ENCODE results near the gene NUBPL.

Gene NUBPL

GRCh38 chr14:31716208-31716607 lies 155.0 kb downstream of the NUBPL start:
- no peaks in the 10 kb centered on the region for H3K36me3 ChIP-seq (ENCODE audit: control insufficient read depth in 1 of 2, insufficient read depth in 2 of 2, low read length in 2 of 2)
- no peak overlapping the region for H3K4me3 ChIP-seq (ENCODE audit: low read depth in 1 of 2, low read length in 2 of 2)
- H3K4me1 ChIP-seq (ENCODE audit: control insufficient read depth in 1 of 2, insufficient read depth in 2 of 2, low read length in 2 of 2): no peaks in the 10 kb centered on the region
- H3K9me3 ChIP-seq (ENCODE audit: control insufficient read depth in 1 of 2, low read length in 2 of 2): no peaks in the 10 kb centered on the region
- H3K9ac ChIP-seq (ENCODE audit: low read depth in 1 of 2, low read length in 2 of 2): no peak overlapping the region
- no peaks in the 10 kb centered on the region for H3K27me3 ChIP-seq (ENCODE audit: control insufficient read depth in 1 of 2, insufficient read depth in 2 of 2, low read length in 2 of 2)
- no peak overlapping the region for H3K27ac ChIP-seq (ENCODE audit: low read depth, low read length)

GRCh38 chr14:31717294-31718085 lies 156.3 kb downstream of the NUBPL start:
- H3K27ac ChIP-seq (ENCODE audit: low read depth, low read length): no peak overlapping the region
- no peak overlapping the region for H3K9ac ChIP-seq (ENCODE audit: low read depth in 1 of 2, low read length in 2 of 2)
- no peaks in the 10 kb centered on the region for H3K36me3 ChIP-seq (ENCODE audit: control insufficient read depth in 1 of 2, insufficient read depth in 2 of 2, low read length in 2 of 2)
- H3K4me1 ChIP-seq (ENCODE audit: control insufficient read depth in 1 of 2, insufficient read depth in 2 of 2, low read length in 2 of 2): no peaks in the 10 kb centered on the region
- H3K27me3 ChIP-seq (ENCODE audit: control insufficient read depth in 1 of 2, insufficient read depth in 2 of 2, low read length in 2 of 2): no peaks in the 10 kb centered on the region
- H3K4me3 ChIP-seq (ENCODE audit: low read depth in 1 of 2, low read length in 2 of 2): no peak overlapping the region
- H3K9me3 ChIP-seq (ENCODE audit: control insufficient read depth in 1 of 2, low read length in 2 of 2): no peaks in the 10 kb centered on the region

GRCh38 chr14:31718585-31718984 lies 157.4 kb downstream of the NUBPL start:
- H3K9ac ChIP-seq (ENCODE audit: low read depth in 1 of 2, low read length in 2 of 2): no peak overlapping the region
- H3K27me3 ChIP-seq (ENCODE audit: control insufficient read depth in 1 of 2, insufficient read depth in 2 of 2, low read length in 2 of 2): no peaks in the 10 kb centered on the region
- no peak overlapping the region for H3K27ac ChIP-seq (ENCODE audit: low read depth, low read length)
- no peaks in the 10 kb centered on the region for H3K9me3 ChIP-seq (ENCODE audit: control insufficient read depth in 1 of 2, low read length in 2 of 2)
- H3K4me1 ChIP-seq (ENCODE audit: control insufficient read depth in 1 of 2, insufficient read depth in 2 of 2, low read length in 2 of 2): no peaks in the 10 kb centered on the region
- H3K36me3 ChIP-seq (ENCODE audit: control insufficient read depth in 1 of 2, insufficient read depth in 2 of 2, low read length in 2 of 2): no peaks in the 10 kb centered on the region
- H3K4me3 ChIP-seq (ENCODE audit: low read depth in 1 of 2, low read length in 2 of 2): no peak overlapping the region

GRCh38 chr14:31718985-31719384 lies 157.8 kb downstream of the NUBPL start:
- H3K9ac ChIP-seq (ENCODE audit: low read depth in 1 of 2, low read length in 2 of 2): no peak overlapping the region
- H3K27me3 ChIP-seq (ENCODE audit: control insufficient read depth in 1 of 2, insufficient read depth in 2 of 2, low read length in 2 of 2): no peaks in the 10 kb centered on the region
- H3K4me1 ChIP-seq (ENCODE audit: control insufficient read depth in 1 of 2, insufficient read depth in 2 of 2, low read length in 2 of 2): no peaks in the 10 kb centered on the region
- H3K36me3 ChIP-seq (ENCODE audit: control insufficient read depth in 1 of 2, insufficient read depth in 2 of 2, low read length in 2 of 2): no peaks in the 10 kb centered on the region
- no peak overlapping the region for H3K4me3 ChIP-seq (ENCODE audit: low read depth in 1 of 2, low read length in 2 of 2)
- no peaks in the 10 kb centered on the region for H3K9me3 ChIP-seq (ENCODE audit: control insufficient read depth in 1 of 2, low read length in 2 of 2)
- no peak overlapping the region for H3K27ac ChIP-seq (ENCODE audit: low read depth, low read length)

- no peak overlapping the region for H3K9ac ChIP-seq (ENCODE audit: low read depth in 1 of 2, low read length in 2 of 2)
- no peak overlapping the region for H3K4me3 ChIP-seq (ENCODE audit: low read depth in 1 of 2, low read length in 2 of 2)
- H3K27me3 ChIP-seq (ENCODE audit: control insufficient read depth in 1 of 2, insufficient read depth in 2 of 2, low read length in 2 of 2): no peaks in the 10 kb centered on the region
- no peak overlapping the region for H3K27ac ChIP-seq (ENCODE audit: low read depth, low read length)
- H3K9me3 ChIP-seq (ENCODE audit: control insufficient read depth in 1 of 2, low read length in 2 of 2): peaks cover 2 to 4% of the 10 kb centered on the region in 2 donors
- H3K36me3 ChIP-seq (ENCODE audit: control insufficient read depth in 1 of 2, insufficient read depth in 2 of 2, low read length in 2 of 2): no peaks in the 10 kb centered on the region
- H3K4me1 ChIP-seq (ENCODE audit: control insufficient read depth in 1 of 2, insufficient read depth in 2 of 2, low read length in 2 of 2): no peaks in the 10 kb centered on the region
Measured at GRCh38 chr14:31726337-31726736, 165.1 kb downstream of the NUBPL start.

GRCh38 chr14:31727797-31728196 lies 166.6 kb downstream of the NUBPL start:
- H3K27ac ChIP-seq (ENCODE audit: low read depth, low read length): no peak overlapping the region
- no peak overlapping the region for H3K9ac ChIP-seq (ENCODE audit: low read depth in 1 of 2, low read length in 2 of 2)
- H3K36me3 ChIP-seq (ENCODE audit: control insufficient read depth in 1 of 2, insufficient read depth in 2 of 2, low read length in 2 of 2): no peaks in the 10 kb centered on the region
- no peaks in the 10 kb centered on the region for H3K4me1 ChIP-seq (ENCODE audit: control insufficient read depth in 1 of 2, insufficient read depth in 2 of 2, low read length in 2 of 2)
- H3K4me3 ChIP-seq (ENCODE audit: low read depth in 1 of 2, low read length in 2 of 2): no peak overlapping the region
- no peaks in the 10 kb centered on the region for H3K27me3 ChIP-seq (ENCODE audit: control insufficient read depth in 1 of 2, insufficient read depth in 2 of 2, low read length in 2 of 2)
- H3K9me3 ChIP-seq (ENCODE audit: control insufficient read depth in 1 of 2, low read length in 2 of 2): peaks cover 2 to 4% of the 10 kb centered on the region in 2 donors

GRCh38 chr14:31740688-31741087 lies 179.5 kb downstream of the NUBPL start:
- no peak overlapping the region for H3K9ac ChIP-seq (ENCODE audit: low read depth in 1 of 2, low read length in 2 of 2)

GRCh38 chr14:31745741-31746140 lies 184.5 kb downstream of the NUBPL start:
- Histone ChIP-seq H3K27ac (ENCODE audit: low read depth, low read length) (no peak overlapping the region), H3K27me3 (ENCODE audit: control insufficient read depth in 1 of 2, insufficient read depth in 2 of 2, low read length in 2 of 2) (no peaks in the 10 kb centered on the region), H3K9me3 (ENCODE audit: control insufficient read depth in 1 of 2, low read length in 2 of 2) (peaks cover 18 to 20% of the 10 kb centered on the region in 2 donors), H3K9ac (ENCODE audit: low read depth in 1 of 2, low read length in 2 of 2) (no peak overlapping the region), H3K36me3 (ENCODE audit: control insufficient read depth in 1 of 2, insufficient read depth in 2 of 2, low read length in 2 of 2) (no peaks in the 10 kb centered on the region), H3K4me1 (ENCODE audit: control insufficient read depth in 1 of 2, insufficient read depth in 2 of 2, low read length in 2 of 2) (no peaks in the 10 kb centered on the region), H3K4me3 (ENCODE audit: low read depth in 1 of 2, low read length in 2 of 2) (no peak overlapping the region)

More at GRCh38 chr14:31740688-31741087, 179.5 kb downstream of the NUBPL start:
- Histone ChIP-seq H3K9me3 (ENCODE audit: control insufficient read depth in 1 of 2, low read length in 2 of 2) (peaks cover under 1 to 1% of the 10 kb centered on the region in 2 donors), H3K27me3 (ENCODE audit: control insufficient read depth in 1 of 2, insufficient read depth in 2 of 2, low read length in 2 of 2) (no peaks in the 10 kb centered on the region), H3K4me1 (ENCODE audit: control insufficient read depth in 1 of 2, insufficient read depth in 2 of 2, low read length in 2 of 2) (no peaks in the 10 kb centered on the region), H3K36me3 (ENCODE audit: control insufficient read depth in 1 of 2, insufficient read depth in 2 of 2, low read length in 2 of 2) (no peaks in the 10 kb centered on the region), H3K4me3 (ENCODE audit: low read depth in 1 of 2, low read length in 2 of 2) (no peak overlapping the region), H3K27ac (ENCODE audit: low read depth, low read length) (no peak overlapping the region)

GRCh38 chr14:31746326-31746725 lies 185.1 kb downstream of the NUBPL start:
- H3K36me3 ChIP-seq (ENCODE audit: control insufficient read depth in 1 of 2, insufficient read depth in 2 of 2, low read length in 2 of 2): no peaks in the 10 kb centered on the region
- H3K27ac ChIP-seq (ENCODE audit: low read depth, low read length): no peak overlapping the region
- H3K4me1 ChIP-seq (ENCODE audit: control insufficient read depth in 1 of 2, insufficient read depth in 2 of 2, low read length in 2 of 2): peaks cover 0 to under 1% of the 10 kb centered on the region in 2 donors
- no peak overlapping the region for H3K9ac ChIP-seq (ENCODE audit: low read depth in 1 of 2, low read length in 2 of 2)
- no peak overlapping the region for H3K4me3 ChIP-seq (ENCODE audit: low read depth in 1 of 2, low read length in 2 of 2)
- H3K9me3 ChIP-seq (ENCODE audit: control insufficient read depth in 1 of 2, low read length in 2 of 2): peaks cover 18 to 20% of the 10 kb centered on the region in 2 donors
- H3K27me3 ChIP-seq (ENCODE audit: control insufficient read depth in 1 of 2, insufficient read depth in 2 of 2, low read length in 2 of 2): no peaks in the 10 kb centered on the region

GRCh38 chr14:31749275-31749674 lies 188.1 kb downstream of the NUBPL start:
- H3K36me3 ChIP-seq (ENCODE audit: control insufficient read depth in 1 of 2, insufficient read depth in 2 of 2, low read length in 2 of 2): no peaks in the 10 kb centered on the region
- no peaks in the 10 kb centered on the region for H3K27me3 ChIP-seq (ENCODE audit: control insufficient read depth in 1 of 2, insufficient read depth in 2 of 2, low read length in 2 of 2)
- H3K27ac ChIP-seq (ENCODE audit: low read depth, low read length): no peak overlapping the region
- peaks cover 18 to 20% of the 10 kb centered on the region in 2 donors for H3K9me3 ChIP-seq (ENCODE audit: control insufficient read depth in 1 of 2, low read length in 2 of 2)
- H3K4me1 ChIP-seq (ENCODE audit: control insufficient read depth in 1 of 2, insufficient read depth in 2 of 2, low read length in 2 of 2): peaks cover 0 to 5% of the 10 kb centered on the region in 2 donors
- H3K4me3 ChIP-seq (ENCODE audit: low read depth in 1 of 2, low read length in 2 of 2): no peak overlapping the region
- no peak overlapping the region for H3K9ac ChIP-seq (ENCODE audit: low read depth in 1 of 2, low read length in 2 of 2)
